GM12878 (cell line): ENCODE measurements around the gene HIF1AN. TPM values are rescaled to one million over a fixed set of nuclear protein-coding genes. Genes with fewer than 3 reads are reported as not detected.

Source experiments
- BCLAF1 ChIP-seq: fragments of 450-650 bp; IDR thresholded peaks from 2 replicates; pipeline ENCODE4 v1.6.1; 2017; ENCODE audit warnings: antibody characterized with exemption, mild to moderate bottlenecking, moderate library complexity
- BRCA1 ChIP-seq: IDR thresholded peaks from 2 replicates; pipeline ENCODE4 v1.6.1; 2011; ENCODE audit warnings: low read depth, low read length, improper control_type of control experiment
- CBFB ChIP-seq: IDR thresholded peaks from 2 replicates; pipeline ENCODE4 v1.6.1; 2016; ENCODE audit warnings: antibody characterized with exemption, low read depth
- CEBPB ChIP-seq, 2 experiments: fragments of 150-350 bp in 1 of 2; IDR thresholded peaks; 2 replicates each; pipeline ENCODE4 v1.6.1; 2012 to 2014; ENCODE audit warnings: low read depth in 2 of 2, low read length in 2 of 2, borderline replicate concordance in 1 of 2, inconsistent platforms in 1 of 2
- CEBPZ ChIP-seq: fragments of 150-350 bp; IDR thresholded peaks from 2 replicates; pipeline ENCODE4 v1.6.1; 2016; ENCODE audit warnings: low read depth, low read length
- LARP7 ChIP-seq: fragments of 450-650 bp; IDR thresholded peaks from 2 replicates; pipeline ENCODE4 v1.6.1; 2017; ENCODE audit warnings: mild to moderate bottlenecking
- SMAD5 ChIP-seq: IDR thresholded peaks from 2 replicates; pipeline ENCODE4 v1.6.1; 2016; ENCODE audit warnings: antibody characterized with exemption, low read depth
- TCF3 ChIP-seq: IDR thresholded peaks from 2 replicates; pipeline ENCODE4 v1.6.1; 2012; ENCODE audit warnings: low read depth, mild to moderate bottlenecking, low read length, borderline replicate concordance; ENCODE audit not compliant: insufficient read depth
- polyA plus RNA-seq, 11 experiments: library from polyadenylated mRNA; depleted of rRNA in 4 of 11; unstranded in 6 of 11; stranded (reverse) in 5 of 11; fragments of >200 nt; fragmentation: Nextera tagmentation in 4 of 11; fragmentation: Illumina TruSeq in 1 of 11; extraction: Ambion mirVana in 4 of 11; extraction: Trizol in 1 of 11; gene quantifications; 1 replicate in 1 of 11; 2 replicates in 10 of 11; pipeline versions ENCODE4 v1.2.1 to v1.2.3, GENCODE V29; 2011 to 2016; ENCODE audit warnings: inconsistent platforms in 2 of 11, missing spikeins in 2 of 11, low read depth in 1 of 11
- total RNA-seq, 4 experiments: library from RNA; depleted of rRNA in 3 of 4; stranded (reverse); fragments of >200 nt in 3 of 4; fragmentation: Illumina TruSeq in 1 of 4; extraction: Trizol in 1 of 4; gene quantifications; 2 replicates each; pipeline versions ENCODE4 v1.2.1 to v1.2.3, GENCODE V29; 2013 to 2021

HIF1AN gene
- total and polyA plus RNA-seq, 10 of the 15 experiments (the other 5 are each of a cell fraction or from before 2014, with no cell fraction given) = 1.9 to 37.2 (median 15.2) TPM

- TF ChIP-seq BCLAF1 (no peak), LARP7 (no peak), CEBPB (IDR thresholded peaks at IDR 0.05; ENCODE audit: borderline replicate concordance in 1 of 2, low read depth in 2 of 2, low read length in 2 of 2) (no peak), TCF3 (no peak), BRCA1 (no peak), CBFB (no peak), CEBPZ (no peak), SMAD5 (no peak)
These were observed 14.9 kb upstream of the HIF1AN start (continued) for GRCh38 chr10:100520811-100521210.
